NCI-H345 treated with DMSO at 0.1 percent for 48 hours (cell line): ENCODE results near the gene MXRA8.
"Not testable (repeated sequence)": the region's sequence is repeated elsewhere in the genome, so short reads cannot be mapped to it uniquely, and the experiment has no call there.

Experiments
- DNase-seq: peaks from one replicate; lab custom pipeline; 2025; ENCODE audit not compliant: unreplicated experiment; lab: John Stamatoyannopoulos, UW

The MXRA8 gene

GRCh38 chr1:1370094-1370493 lies 11.7 kb upstream of the MXRA8 start:
- not testable (repeated sequence) for DNase-seq

GRCh38 chr1:1367315-1367714 lies 9.0 kb upstream of the MXRA8 start:
- no peak for DNase-seq

- DNase-seq: no peak
Observed at GRCh38 chr1:1366699-1367066, 8.3 kb upstream of the MXRA8 start.

- DNase-seq: no peak
Observed at GRCh38 chr1:1365875-1366698, 7.7 kb upstream of the MXRA8 start.

DNA sequence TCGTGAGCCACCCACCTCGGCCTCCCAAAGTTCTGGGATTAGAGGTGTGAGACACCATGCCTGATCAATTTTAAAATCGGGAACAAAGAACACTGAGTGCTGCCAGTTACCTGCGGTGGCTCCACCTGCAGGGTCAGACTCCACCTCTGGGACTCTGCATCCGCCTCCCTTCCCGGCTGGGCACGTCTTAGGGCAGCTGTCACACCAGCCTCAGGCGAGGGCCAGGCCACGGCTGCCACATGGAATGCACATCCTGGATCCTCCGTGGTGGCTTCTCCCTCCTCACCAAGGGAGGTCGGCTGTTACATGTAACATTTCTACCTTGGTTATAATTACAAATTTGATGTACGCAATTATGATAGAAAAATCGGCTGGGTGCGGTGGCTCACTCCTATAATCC lies 5.9 kb upstream of the MXRA8 start:
- DNase-seq: no peak

DNA sequence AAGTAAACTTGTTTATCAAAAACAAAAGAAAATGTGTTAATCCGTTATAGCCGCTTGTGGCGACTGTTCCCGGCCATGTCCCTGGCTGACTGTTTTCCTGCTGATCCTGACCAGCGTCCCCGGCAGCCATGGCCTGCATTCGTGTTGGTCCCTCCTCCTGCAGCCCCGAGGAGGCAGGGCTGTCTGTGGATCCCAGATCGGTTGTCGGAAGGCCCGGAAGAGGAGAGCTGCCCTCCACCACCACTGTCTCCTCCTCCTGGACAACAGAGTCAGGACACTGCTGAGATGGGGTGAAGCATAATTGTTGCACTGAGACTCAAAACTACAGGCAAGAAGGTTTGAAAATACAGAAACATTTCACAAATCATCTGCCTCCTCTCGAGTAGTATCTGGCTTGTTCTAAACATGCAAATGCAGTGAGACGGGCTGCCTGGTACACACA lies 3.6 kb upstream of the MXRA8 start:
- DNase-seq: no peak

GRCh38 chr1:1361233-1361981 lies 3.1 kb upstream of the MXRA8 start:
- DNase-seq: no peak

GRCh38 chr1:1360506-1361169 lies 2.3 kb upstream of the MXRA8 start:
- DNase-seq: no peak

DNA sequence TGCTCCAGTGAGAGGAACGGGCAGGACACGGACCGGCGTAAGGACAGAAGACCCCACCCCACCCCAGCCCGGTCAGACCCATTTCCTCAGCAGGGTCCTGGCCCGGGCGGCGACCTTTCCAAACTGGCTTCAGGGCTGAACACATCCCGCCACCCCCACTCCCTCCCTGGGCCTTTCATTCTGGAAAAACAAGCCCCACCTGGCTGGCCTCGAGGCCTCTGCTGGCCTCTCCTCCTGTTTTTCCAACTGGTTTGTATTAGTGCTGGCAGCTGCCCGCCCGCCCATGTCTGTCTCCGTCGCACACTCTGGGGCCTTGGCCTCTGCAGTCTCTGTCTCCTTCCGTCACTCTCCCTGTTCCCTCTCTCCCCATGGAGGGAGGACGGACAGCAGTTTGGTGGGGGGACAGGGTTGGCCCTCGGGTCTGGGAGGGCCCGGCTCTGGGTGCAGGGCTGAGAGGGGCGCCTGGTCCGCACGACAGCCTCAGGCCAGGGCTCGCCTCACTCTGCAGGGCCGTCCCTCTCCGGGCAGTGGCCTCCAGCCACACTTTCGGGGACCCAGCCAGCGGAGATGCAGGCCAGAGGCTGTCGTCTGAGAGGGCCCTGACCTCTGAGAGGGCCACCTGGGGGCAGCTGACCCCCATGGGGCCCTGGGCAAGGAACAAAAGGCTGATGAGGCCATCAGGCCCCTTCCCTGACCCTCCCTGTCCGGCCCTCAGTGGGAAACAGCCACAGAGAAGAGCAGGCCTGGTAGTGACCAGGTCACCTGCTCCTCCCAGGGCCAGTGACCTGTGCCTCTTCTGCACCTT lies 1.5 kb upstream of the MXRA8 start:
- no peak for DNase-seq

DNA sequence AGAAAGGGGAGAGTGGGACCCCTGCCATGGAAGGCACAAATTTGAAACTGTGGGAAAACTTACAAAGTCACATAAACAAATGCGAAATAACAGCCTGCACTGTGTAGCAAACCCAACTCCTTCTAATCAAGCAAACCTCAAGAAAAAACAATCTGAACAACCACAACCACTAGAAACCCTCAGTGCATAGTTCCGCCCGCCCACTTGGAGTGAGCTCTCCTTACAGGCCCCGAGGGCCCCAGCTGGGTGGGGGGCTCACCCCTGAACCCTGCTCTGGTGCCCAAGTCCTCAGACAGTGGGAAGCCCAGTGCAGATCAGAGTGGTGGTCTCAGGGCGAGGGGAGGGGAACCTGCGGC lies 931 bp upstream of the MXRA8 start:
- DNase-seq: no peak

- DNase-seq: no peak
Observed at GRCh38 chr1:1357871-1358432, 403 bp downstream of the MXRA8 start.

GRCh38 chr1:1356796-1357401 lies 1.5 kb downstream of the MXRA8 start:
- DNase-seq: no peak

GRCh38 chr1:1356166-1356795 lies 2.1 kb downstream of the MXRA8 start:
- DNase-seq: no peak

GRCh38 chr1:1355416-1355815 lies 2.9 kb downstream of the MXRA8 start:
- no peak for DNase-seq

DNA sequence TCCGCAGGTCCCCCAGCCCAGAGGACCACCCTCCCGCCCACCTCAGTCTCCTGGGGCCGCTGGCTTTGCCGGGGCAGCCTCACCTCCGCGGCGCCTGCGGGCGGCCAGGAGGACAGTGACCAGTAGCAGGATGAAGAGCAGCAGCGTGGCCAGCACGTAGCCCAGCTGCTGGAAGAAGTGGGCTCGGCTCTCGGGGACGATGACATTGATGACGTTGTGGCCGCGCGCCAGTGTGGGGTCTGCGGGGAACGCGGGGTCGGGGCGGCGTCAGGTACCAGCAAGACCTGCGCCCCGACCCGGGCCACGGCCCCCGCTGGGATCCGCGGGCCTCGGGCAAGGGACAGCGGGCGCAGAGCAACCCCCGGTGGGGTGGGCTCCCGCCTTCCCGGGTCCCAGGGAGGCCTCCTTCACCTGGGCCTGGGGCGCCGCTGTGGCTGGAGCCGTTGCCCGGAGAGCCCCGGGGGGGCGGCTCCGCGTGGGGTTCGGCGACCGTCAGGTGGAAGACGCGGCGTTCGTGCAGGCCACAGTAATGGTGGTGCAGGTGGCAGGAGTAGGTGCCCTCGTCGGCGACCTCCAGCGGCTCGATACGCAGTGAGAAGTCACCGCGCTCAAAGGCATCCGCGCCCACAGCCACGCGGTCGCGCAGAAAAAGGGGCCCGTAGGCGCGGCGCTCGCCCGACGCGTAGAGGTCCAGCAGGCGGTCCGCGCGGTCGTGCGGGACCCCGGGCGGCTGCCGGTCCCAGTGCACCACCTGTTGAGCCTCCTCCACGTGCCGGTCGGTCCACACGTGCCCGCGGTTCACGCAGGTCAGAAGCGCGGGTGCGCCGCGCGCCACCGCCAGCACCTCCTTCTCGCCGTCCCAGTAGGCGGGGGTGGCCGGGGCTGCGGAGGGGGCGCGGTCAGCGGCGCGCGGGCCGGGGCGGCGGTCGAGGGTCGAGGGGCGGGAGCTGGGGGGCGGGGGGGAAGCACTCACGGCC lies 3.8 kb downstream of the MXRA8 start:
- DNase-seq: no peak

- peak; percentile 30 for DNase-seq
Observed at GRCh38 chr1:1353389-1354151, 4.8 kb downstream of the MXRA8 start.

DNA sequence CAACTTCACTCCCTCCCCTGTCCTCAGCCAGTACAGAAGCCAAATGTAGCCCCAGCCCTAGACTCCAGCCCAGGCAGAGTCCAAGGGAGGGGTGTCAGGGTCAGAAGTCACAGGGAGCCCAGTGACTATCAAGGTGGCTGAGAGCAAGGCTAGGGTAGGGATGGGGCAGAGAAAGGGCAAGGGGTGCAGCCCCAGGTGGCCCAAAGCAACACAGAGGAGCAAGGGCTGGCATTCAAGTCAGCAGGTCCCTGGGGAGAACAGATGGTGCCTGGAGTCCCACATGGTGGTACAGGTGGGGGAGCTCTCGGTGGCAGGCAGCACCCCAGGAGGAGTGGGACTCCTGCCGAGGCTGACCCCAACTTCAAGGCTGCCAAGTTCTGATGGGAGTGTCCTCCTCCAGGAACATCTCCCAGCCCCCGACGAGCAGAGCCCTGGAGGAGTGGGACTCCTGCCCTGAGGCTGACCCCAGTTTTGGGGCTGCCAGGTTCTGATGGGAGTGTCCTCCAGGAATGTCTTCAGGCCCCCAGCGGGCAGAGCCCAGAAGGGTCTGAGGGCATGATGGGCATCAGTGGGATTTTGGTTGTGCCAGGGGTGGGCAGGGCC lies 5.5 kb downstream of the MXRA8 start:
- DNase-seq: no peak
